Measurements from ENCODE around the gene NKX3-2. TPM values are rescaled to one million over a fixed set of nuclear protein-coding genes. Genes with fewer than 3 reads are reported as not detected.

The NKX3-2 gene
- total RNA-seq, 2 donors from 2014 or later, result 0.11 to 1.5 TPM

DNA sequence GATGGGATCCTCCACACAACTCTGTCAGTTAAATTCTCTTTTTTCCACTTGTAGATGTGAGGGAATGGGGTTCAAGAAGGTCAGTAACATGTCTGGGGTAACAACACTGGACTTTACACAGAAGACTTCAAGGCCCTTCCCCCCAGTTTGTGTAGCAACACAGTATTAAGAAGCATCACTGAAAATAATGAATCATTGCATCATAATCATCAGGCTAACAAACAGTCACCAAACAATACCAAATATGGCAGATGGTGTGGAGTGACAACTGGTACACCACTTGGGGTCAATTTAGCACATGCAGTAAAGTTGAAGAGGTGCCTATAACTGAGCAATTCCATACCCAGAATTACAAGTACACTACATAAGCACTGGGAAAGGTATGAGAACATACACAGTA is 44.6 kb upstream of the NKX3-2 start:
- Mint-ChIP-seq H3K36me3 (ENCODE audit: low read depth) (peaks cover 42% of the 10 kb centered on the region), H3K4me1 (no peaks in the 10 kb centered on the region), H3K27me3 (ENCODE audit: insufficient read depth) (no peaks in the 10 kb centered on the region), H3K4me3 (no peak overlapping the region), H3K27ac (no peak overlapping the region), H3K9me3 (no peaks in the 10 kb centered on the region)
- no peak for DNase-seq
- Histone ChIP-seq H3K4me3 (ENCODE audit: low read length) (no peak overlapping the region), H3K9ac (ENCODE audit: extremely low read depth, low read length, poor library complexity, severe bottlenecking) (no peak overlapping the region), H3K9me3 (ENCODE audit: control insufficient read depth, low read length) (no peaks in the 10 kb centered on the region), H3K27ac (ENCODE audit: low read depth, low read length) (no peak overlapping the region), H3K4me1 (ENCODE audit: control insufficient read depth, insufficient read depth, low read length) (no peaks in the 10 kb centered on the region), H3K36me3 (ENCODE audit: control insufficient read depth, insufficient read depth, low read length) (peaks cover 78% of the 10 kb centered on the region), H3K27me3 (ENCODE audit: control insufficient read depth, insufficient read depth, low read length, poor library complexity, severe bottlenecking) (no peaks in the 10 kb centered on the region)
- TF ChIP-seq, protein P1, sequence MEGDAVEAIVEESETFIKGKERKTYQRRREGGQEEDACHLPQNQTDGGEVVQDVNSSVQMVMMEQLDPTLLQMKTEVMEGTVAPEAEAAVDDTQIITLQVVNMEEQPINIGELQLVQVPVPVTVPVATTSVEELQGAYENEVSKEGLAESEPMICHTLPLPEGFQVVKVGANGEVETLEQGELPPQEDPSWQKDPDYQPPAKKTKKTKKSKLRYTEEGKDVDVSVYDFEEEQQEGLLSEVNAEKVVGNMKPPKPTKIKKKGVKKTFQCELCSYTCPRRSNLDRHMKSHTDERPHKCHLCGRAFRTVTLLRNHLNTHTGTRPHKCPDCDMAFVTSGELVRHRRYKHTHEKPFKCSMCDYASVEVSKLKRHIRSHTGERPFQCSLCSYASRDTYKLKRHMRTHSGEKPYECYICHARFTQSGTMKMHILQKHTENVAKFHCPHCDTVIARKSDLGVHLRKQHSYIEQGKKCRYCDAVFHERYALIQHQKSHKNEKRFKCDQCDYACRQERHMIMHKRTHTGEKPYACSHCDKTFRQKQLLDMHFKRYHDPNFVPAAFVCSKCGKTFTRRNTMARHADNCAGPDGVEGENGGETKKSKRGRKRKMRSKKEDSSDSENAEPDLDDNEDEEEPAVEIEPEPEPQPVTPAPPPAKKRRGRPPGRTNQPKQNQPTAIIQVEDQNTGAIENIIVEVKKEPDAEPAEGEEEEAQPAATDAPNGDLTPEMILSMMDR (conservative IDR thresholded peaks at IDR 0.05), result no peak

DNA sequence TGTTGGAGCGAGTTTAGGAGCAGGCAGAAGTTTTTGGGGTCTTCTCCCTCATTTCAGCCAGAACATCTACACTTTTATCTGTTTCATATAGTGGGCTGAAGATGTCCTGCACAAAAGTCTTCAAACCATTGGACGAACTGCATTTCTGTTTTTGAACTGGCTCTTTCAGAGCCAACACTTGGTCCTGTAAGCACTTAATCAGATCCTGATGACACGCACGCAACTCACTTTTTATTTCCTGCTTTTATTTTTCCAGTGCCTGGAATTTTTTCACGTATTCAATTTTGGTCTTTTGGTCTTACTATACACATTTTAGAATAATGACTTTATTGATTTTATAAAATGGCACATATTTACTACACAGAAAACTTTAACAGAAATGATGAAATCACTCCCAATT is 40.2 kb upstream of the NKX3-2 start:
- Histone ChIP-seq H3K9me3 (ENCODE audit: control insufficient read depth, low read length) (no peaks in the 10 kb centered on the region), H3K27me3 (ENCODE audit: control insufficient read depth, insufficient read depth, low read length, poor library complexity, severe bottlenecking) (no peaks in the 10 kb centered on the region), H3K4me3 (ENCODE audit: low read length) (no peak overlapping the region), H3K9ac (ENCODE audit: extremely low read depth, low read length, poor library complexity, severe bottlenecking) (no peak overlapping the region), H3K27ac (ENCODE audit: low read depth, low read length) (no peak overlapping the region), H3K36me3 (ENCODE audit: control insufficient read depth, insufficient read depth, low read length) (peaks cover 80% of the 10 kb centered on the region), H3K4me1 (ENCODE audit: control insufficient read depth, insufficient read depth, low read length) (no peaks in the 10 kb centered on the region)
- TF ChIP-seq, protein P1 (conservative IDR thresholded peaks at IDR 0.05), result no peak
- H3K4me3 Mint-ChIP-seq, result no peak overlapping the region
- H3K9me3 Mint-ChIP-seq, result no peaks in the 10 kb centered on the region
- no peaks in the 10 kb centered on the region for H3K27me3 Mint-ChIP-seq (ENCODE audit: insufficient read depth)
- 92 to 100% methylated on average over 3 to 4 of the region's 5 CpGs for WGBS, 2 experiments (ENCODE audit: insufficient coverage in 1 of 2, insufficient read length in 1 of 2)
- H3K27ac Mint-ChIP-seq, result no peak overlapping the region
- no peak for DNase-seq
- H3K4me1 Mint-ChIP-seq, result no peaks in the 10 kb centered on the region
- H3K36me3 Mint-ChIP-seq (ENCODE audit: low read depth), result peaks cover 64% of the 10 kb centered on the region

- Histone ChIP-seq H3K9me3 (ENCODE audit: control insufficient read depth, low read length) (no peaks in the 10 kb centered on the region), H3K9ac (ENCODE audit: extremely low read depth, low read length, poor library complexity, severe bottlenecking) (no peak overlapping the region), H3K4me1 (ENCODE audit: control insufficient read depth, insufficient read depth, low read length) (no peaks in the 10 kb centered on the region), H3K27me3 (ENCODE audit: control insufficient read depth, insufficient read depth, low read length, poor library complexity, severe bottlenecking) (no peaks in the 10 kb centered on the region), H3K4me3 (ENCODE audit: low read length) (no peak overlapping the region), H3K27ac (ENCODE audit: low read depth, low read length) (no peak overlapping the region), H3K36me3 (ENCODE audit: control insufficient read depth, insufficient read depth, low read length) (peaks cover 82% of the 10 kb centered on the region)
- no peaks in the 10 kb centered on the region for H3K4me1 Mint-ChIP-seq
- no peaks in the 10 kb centered on the region for H3K27me3 Mint-ChIP-seq (ENCODE audit: insufficient read depth)
- no peaks in the 10 kb centered on the region for H3K9me3 Mint-ChIP-seq
- 93 to 100% methylated on average over 2 of the region's 2 CpGs for WGBS, 2 experiments (ENCODE audit: insufficient coverage in 1 of 2, insufficient read length in 1 of 2)
- TF ChIP-seq, protein P1 (conservative IDR thresholded peaks at IDR 0.05), result no peak
- H3K27ac Mint-ChIP-seq, result no peak overlapping the region
- DNase-seq, result no peak
- no peak overlapping the region for H3K4me3 Mint-ChIP-seq
- peaks cover 72% of the 10 kb centered on the region for H3K36me3 Mint-ChIP-seq (ENCODE audit: low read depth)
These were observed 35.7 kb upstream of the NKX3-2 start for GRCh38 chr4:13580036-13580435.
